PC-9 (cell line): ENCODE measurements around the gene INO80D.

ENCODE experiments used
- CTCF ChIP-seq: fragments of 200-600 bp; sonication (generic); conservative IDR thresholded peaks from 2 replicates; pipeline ENCODE4 v1.6.1; 2017; ENCODE audit warnings: mixed run types, antibody characterized with exemption, mild to moderate bottlenecking, moderate library complexity
- EZH2 ChIP-seq: fragments of 200-600 bp; sonication (generic); IDR thresholded peaks from 2 replicates; pipeline ENCODE4 v1.8.0; 2017; ENCODE audit warnings: antibody characterized with exemption, low read depth

DNA sequence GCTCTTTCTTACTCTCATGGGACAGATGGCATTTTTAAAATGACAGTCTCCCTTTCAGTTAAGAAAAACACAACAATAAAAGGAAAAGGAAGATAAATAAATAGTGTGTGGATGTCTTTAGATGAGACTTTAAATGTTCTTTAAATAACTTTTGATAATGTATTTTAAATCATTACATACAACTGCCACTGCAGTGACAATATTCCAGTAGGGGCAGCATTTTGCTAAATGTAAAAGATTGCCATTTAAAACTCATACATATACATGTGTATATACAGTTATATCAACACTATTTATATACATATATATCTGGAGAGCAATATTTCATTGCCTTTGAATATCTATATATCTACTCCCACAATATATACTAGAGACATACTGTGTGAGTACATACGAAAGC lies 90.7 kb downstream of the INO80D start:
- TF ChIP-seq CTCF (no peak; the same call in 1 of the 2 replicates), EZH2 (no peak)
